Hematopoietic multipotent progenitor cell treated with erythropoietin and hydrocortisone succinate and interleukin-3 and kit ligand, for 8 days (in vitro differentiated cells): Measurements from ENCODE around the gene PRR23E.
A peak's percentile ranks its signal among the peaks of the same experiment; 100 is the strongest.

ENCODE experiments used
- DNase-seq: peaks from one replicate; pipeline ENCODE4 v3.0.0-alpha.2; 2015

The PRR23E gene

GRCh38 chr3:127210654-127210943 is 17.7 kb downstream of the PRR23E start:
- no peak for DNase-seq

GRCh38 chr3:127211118-127212060 is 18.5 kb downstream of the PRR23E start:
- DNase-seq = no peak

GRCh38 chr3:127212231-127212630 is 19.3 kb downstream of the PRR23E start:
- no peak for DNase-seq

- DNase-seq = no peak
Measured at GRCh38 chr3:127212711-127213110, 19.8 kb downstream of the PRR23E start.

- no peak for DNase-seq
Measured at GRCh38 chr3:127213381-127213918, 20.5 kb downstream of the PRR23E start.

- no peak for DNase-seq
Measured at GRCh38 chr3:127214975-127215374, 22.0 kb downstream of the PRR23E start.

- no peak for DNase-seq
Measured at GRCh38 chr3:127215714-127216414, 22.9 kb downstream of the PRR23E start.

- DNase-seq = no peak
Measured at GRCh38 chr3:127216415-127217261, 23.7 kb downstream of the PRR23E start.

- DNase-seq = no peak
Measured at GRCh38 chr3:127217596-127218453, 24.9 kb downstream of the PRR23E start.

GRCh38 chr3:127218454-127218922 is 25.6 kb downstream of the PRR23E start:
- no peak for DNase-seq

GRCh38 chr3:127220497-127220896 is 27.6 kb downstream of the PRR23E start:
- no peak for DNase-seq

- DNase-seq = no peak
Measured at GRCh38 chr3:127221037-127221436, 28.1 kb downstream of the PRR23E start.

- no peak for DNase-seq
Measured at GRCh38 chr3:127221446-127222035, 28.6 kb downstream of the PRR23E start.

GRCh38 chr3:127222163-127222562 is 29.2 kb downstream of the PRR23E start:
- no peak for DNase-seq

- DNase-seq = no peak
Measured at GRCh38 chr3:127222664-127223063, 29.7 kb downstream of the PRR23E start.

- DNase-seq = no peak
Measured at GRCh38 chr3:127224118-127224517, 31.2 kb downstream of the PRR23E start.

GRCh38 chr3:127226457-127226856 is 33.5 kb downstream of the PRR23E start:
- no peak for DNase-seq

- DNase-seq = no peak
Measured at GRCh38 chr3:127226946-127227842, 34.3 kb downstream of the PRR23E start.

GRCh38 chr3:127228866-127229265 is 35.9 kb downstream of the PRR23E start:
- no peak for DNase-seq

- peak; percentile 8 for DNase-seq
Measured at GRCh38 chr3:127233371-127233770, 40.4 kb downstream of the PRR23E start.
